MG63 (cell line): ENCODE data around the gene TBXAS1. TPM values are rescaled to one million over a fixed set of nuclear protein-coding genes. Genes with fewer than 3 reads are reported as not detected.

Experiments
- DNase-seq: peaks from one replicate; pipeline ENCODE4 v3.0.0-alpha.2; 2020
- H3K27me3 ChIP-seq: fragments of 250-450 bp; sonication (Bioruptor Pico); 2 replicates; pipeline ENCODE4 v1.5.1; 2020; ENCODE audit warnings: mild to moderate bottlenecking, moderate library complexity
- H3K36me3 ChIP-seq: fragments of 250-450 bp; sonication (Bioruptor Pico); 2 replicates; pipeline ENCODE4 v1.5.1; 2020; ENCODE audit warnings: mild to moderate bottlenecking, moderate library complexity
- H3K4me3 ChIP-seq: fragments of 250-450 bp; sonication (Bioruptor Pico); 2 replicates; pipeline ENCODE4 v1.5.1; 2020; ENCODE audit warnings: mild to moderate bottlenecking, moderate library complexity
- H3K9me3 ChIP-seq: fragments of 250-450 bp; sonication (Bioruptor Pico); 2 replicates; pipeline ENCODE4 v1.5.1; 2020; ENCODE audit warnings: mild to moderate bottlenecking, moderate library complexity
- total RNA-seq: library from RNA; depleted of rRNA; stranded (reverse); fragments of >200 nt; shearing (Covaris generic); gene quantifications from 2 replicates; pipeline ENCODE4 v1.2.3, GENCODE V29; 2014; ENCODE audit warnings: low replicate concordance

Gene TBXAS1
- total RNA-seq, 1 experiment from 2014 or later, result 0.56 TPM

- DNase-seq, result no peak
- no peaks in the 10 kb centered on the region for H3K36me3 ChIP-seq
- H3K27me3 ChIP-seq, result no peaks in the 10 kb centered on the region
- no peaks in the 10 kb centered on the region for H3K9me3 ChIP-seq
- H3K4me3 ChIP-seq, result no peak overlapping the region
Observed at GRCh38 chr7:139844779-139845442, 15.8 kb downstream of the TBXAS1 start.

GRCh38 chr7:139845443-139845805 is 16.4 kb downstream of the TBXAS1 start:
- H3K9me3 ChIP-seq, result no peaks in the 10 kb centered on the region
- no peaks in the 10 kb centered on the region for H3K27me3 ChIP-seq
- no peaks in the 10 kb centered on the region for H3K36me3 ChIP-seq
- no peak for DNase-seq
- H3K4me3 ChIP-seq, result no peak overlapping the region

- Histone ChIP-seq H3K9me3 (no peaks in the 10 kb centered on the region), H3K36me3 (no peaks in the 10 kb centered on the region), H3K4me3 (no peak overlapping the region), H3K27me3 (no peaks in the 10 kb centered on the region)
- DNase-seq, result no peak
Observed at GRCh38 chr7:139846297-139846696, 17.2 kb downstream of the TBXAS1 start.

GRCh38 chr7:139848274-139848673 is 19.2 kb downstream of the TBXAS1 start:
- Histone ChIP-seq H3K36me3 (no peaks in the 10 kb centered on the region), H3K27me3 (no peaks in the 10 kb centered on the region), H3K9me3 (no peaks in the 10 kb centered on the region), H3K4me3 (no peak overlapping the region)
- no peak for DNase-seq

DNA sequence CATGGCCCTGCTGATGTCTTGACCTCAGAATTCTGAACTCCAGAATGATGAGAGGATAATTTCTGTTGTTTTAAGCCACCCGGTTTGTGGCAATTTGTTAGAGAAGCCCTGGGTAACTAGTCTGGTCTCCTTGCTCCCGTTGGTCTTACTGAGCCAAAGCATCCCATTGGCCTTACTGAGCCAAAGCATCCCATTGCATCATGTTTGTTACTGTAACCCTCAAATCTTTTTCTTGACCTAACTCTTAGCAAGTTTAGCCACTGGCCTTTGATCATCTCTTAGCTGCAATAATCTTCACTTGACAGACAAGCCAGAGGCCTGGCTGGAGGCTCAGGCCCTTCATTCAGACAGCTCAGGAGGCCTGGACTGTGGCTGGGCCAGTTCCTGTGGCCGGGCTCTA is 21.8 kb downstream of the TBXAS1 start:
- H3K4me3 ChIP-seq, result no peak overlapping the region
- DNase-seq, result no peak
- H3K9me3 ChIP-seq, result no peaks in the 10 kb centered on the region
- H3K36me3 ChIP-seq, result no peaks in the 10 kb centered on the region
- no peaks in the 10 kb centered on the region for H3K27me3 ChIP-seq

DNA sequence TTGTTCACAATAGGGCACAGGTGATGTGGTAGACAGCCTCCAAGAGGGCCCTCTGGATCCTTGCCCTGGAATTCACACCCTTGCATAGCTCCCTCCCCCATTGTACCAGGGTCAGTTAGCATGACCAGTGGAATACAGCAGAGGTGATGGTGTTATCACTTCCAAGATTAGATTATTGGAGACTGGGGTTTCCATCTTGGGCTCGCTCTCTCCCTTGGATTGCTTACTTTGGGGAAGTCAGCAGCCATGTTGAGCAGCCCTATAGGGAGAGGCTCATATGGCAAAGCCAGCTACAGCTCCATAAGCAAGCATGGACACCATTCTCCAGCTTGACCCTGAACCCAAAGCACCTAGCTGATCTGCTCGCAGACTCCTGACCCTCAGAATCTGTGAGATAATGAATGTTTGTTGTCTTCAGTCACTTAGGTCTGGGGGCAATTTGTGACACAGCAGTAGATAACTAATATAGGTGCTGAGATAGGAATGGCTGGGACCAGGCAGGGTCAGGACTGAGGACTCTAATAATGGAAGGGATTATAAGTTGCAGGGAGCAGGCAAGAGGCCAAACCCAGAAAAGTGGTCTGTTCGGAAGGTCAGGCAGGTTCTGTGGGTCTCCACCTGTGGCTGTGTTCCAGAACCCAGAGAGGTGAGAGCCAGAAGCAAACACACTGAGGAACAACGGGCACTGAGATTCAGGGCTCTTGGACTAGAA is 22.9 kb downstream of the TBXAS1 start:
- Histone ChIP-seq H3K36me3 (no peaks in the 10 kb centered on the region), H3K27me3 (no peaks in the 10 kb centered on the region), H3K4me3 (no peak overlapping the region), H3K9me3 (no peaks in the 10 kb centered on the region)
- no peak for DNase-seq

GRCh38 chr7:139852482-139852845 is 23.4 kb downstream of the TBXAS1 start:
- H3K4me3 ChIP-seq, result no peak overlapping the region
- H3K27me3 ChIP-seq, result no peaks in the 10 kb centered on the region
- no peak for DNase-seq
- H3K9me3 ChIP-seq, result no peaks in the 10 kb centered on the region
- no peaks in the 10 kb centered on the region for H3K36me3 ChIP-seq

GRCh38 chr7:139853506-139854123 is 24.6 kb downstream of the TBXAS1 start:
- Histone ChIP-seq H3K27me3 (no peaks in the 10 kb centered on the region), H3K4me3 (no peak overlapping the region), H3K9me3 (no peaks in the 10 kb centered on the region), H3K36me3 (no peaks in the 10 kb centered on the region)
- peak; percentile 44 for DNase-seq

- no peak overlapping the region for H3K4me3 ChIP-seq
- no peaks in the 10 kb centered on the region for H3K36me3 ChIP-seq
- H3K9me3 ChIP-seq, result no peaks in the 10 kb centered on the region
- DNase-seq, result peak; percentile 51
- H3K27me3 ChIP-seq, result no peaks in the 10 kb centered on the region
Observed at GRCh38 chr7:139854124-139854511, 25.1 kb downstream of the TBXAS1 start.

- H3K9me3 ChIP-seq, result no peaks in the 10 kb centered on the region
- no peak for DNase-seq
- no peaks in the 10 kb centered on the region for H3K36me3 ChIP-seq
- H3K4me3 ChIP-seq, result no peak overlapping the region
- no peaks in the 10 kb centered on the region for H3K27me3 ChIP-seq
Observed at GRCh38 chr7:139854803-139855497, 25.9 kb downstream of the TBXAS1 start.

GRCh38 chr7:139855498-139856270 is 26.6 kb downstream of the TBXAS1 start:
- DNase-seq, result no peak
- no peaks in the 10 kb centered on the region for H3K36me3 ChIP-seq
- no peak overlapping the region for H3K4me3 ChIP-seq
- H3K9me3 ChIP-seq, result no peaks in the 10 kb centered on the region
- no peaks in the 10 kb centered on the region for H3K27me3 ChIP-seq

DNA sequence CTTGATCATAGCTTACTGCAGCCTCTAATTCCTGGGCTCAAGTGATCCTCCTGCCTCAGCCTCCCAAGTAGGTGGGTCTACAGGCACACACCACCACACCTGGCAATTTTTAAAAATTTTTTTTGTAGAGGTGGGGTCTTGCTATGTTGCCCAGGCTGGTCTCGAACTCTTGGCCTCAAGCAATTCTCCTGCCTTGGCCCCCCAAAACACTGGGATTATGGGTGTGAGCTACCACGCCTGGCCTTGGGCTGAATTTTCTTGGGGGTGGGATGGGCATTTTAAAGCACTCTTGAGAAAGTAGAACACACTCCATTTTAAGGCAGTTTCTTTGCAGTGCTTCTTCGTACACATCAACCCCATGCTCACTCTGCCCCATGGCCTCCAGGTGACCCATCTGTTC is 28.7 kb downstream of the TBXAS1 start:
- Histone ChIP-seq H3K4me3 (no peak overlapping the region), H3K27me3 (no peaks in the 10 kb centered on the region), H3K9me3 (no peaks in the 10 kb centered on the region), H3K36me3 (no peaks in the 10 kb centered on the region)
- DNase-seq, result no peak

GRCh38 chr7:139860090-139860775 is 31.2 kb downstream of the TBXAS1 start:
- H3K4me3 ChIP-seq, result no peak overlapping the region
- H3K27me3 ChIP-seq, result no peaks in the 10 kb centered on the region
- no peaks in the 10 kb centered on the region for H3K9me3 ChIP-seq
- no peaks in the 10 kb centered on the region for H3K36me3 ChIP-seq
- no peak for DNase-seq

DNA sequence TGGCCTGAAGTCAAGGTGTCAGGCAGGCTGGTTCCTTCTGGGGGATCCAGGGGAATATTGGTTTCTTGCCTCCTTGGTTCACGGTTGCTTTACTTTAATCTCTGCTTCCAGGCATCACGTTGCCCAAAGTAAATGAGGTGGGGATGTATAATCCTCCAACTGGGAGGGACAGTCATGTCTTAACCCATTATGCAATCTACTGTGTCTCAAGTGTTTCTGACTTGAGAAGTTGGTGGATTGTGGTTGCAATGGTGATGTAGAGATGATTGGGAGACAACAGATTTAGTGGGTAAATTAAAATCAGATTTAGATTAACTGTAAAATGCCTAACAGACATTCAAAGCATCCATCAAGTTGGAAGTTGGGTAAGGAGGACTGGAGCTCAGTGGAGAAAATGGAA is 32.7 kb downstream of the TBXAS1 start:
- H3K36me3 ChIP-seq, result no peaks in the 10 kb centered on the region
- no peaks in the 10 kb centered on the region for H3K27me3 ChIP-seq
- H3K4me3 ChIP-seq, result no peak overlapping the region
- H3K9me3 ChIP-seq, result no peaks in the 10 kb centered on the region
- DNase-seq, result no peak

DNA sequence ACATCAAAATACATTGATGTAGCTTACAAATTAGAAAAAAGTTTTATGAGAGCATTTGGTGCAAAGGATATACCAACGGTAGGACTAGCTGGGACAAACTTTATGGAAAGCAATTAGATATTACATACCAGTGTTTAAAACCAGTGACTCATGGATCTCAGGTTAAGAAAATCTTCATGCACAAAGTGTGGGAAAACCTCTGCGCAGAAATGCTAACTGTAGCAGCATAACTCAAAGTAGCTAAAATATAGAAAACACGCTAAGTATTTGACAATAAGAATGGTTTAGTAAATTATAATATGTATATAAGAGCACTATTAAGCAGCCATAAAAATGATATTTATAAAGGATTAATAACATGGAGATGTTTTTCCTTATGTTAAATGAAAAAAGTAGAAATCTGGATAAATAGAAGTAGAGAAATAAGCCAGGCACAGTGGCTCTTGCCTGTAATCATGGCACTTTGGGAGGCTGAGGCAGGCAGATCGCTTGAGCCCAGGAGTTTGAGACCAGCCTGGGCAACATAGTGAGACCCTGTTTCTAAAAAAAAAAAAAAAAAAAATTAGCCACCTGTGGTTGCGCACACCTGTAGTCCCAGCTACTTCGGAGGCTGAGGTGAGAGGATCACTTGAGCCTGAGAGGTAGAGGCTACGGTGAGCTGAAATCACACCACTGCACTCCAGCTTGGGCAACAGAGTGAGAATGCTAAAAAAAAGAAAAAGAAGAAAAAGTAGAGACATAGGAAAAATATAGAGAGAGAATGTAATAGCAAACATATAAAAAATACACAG is 37.2 kb downstream of the TBXAS1 start:
- Histone ChIP-seq H3K9me3 (no peaks in the 10 kb centered on the region), H3K4me3 (no peak overlapping the region), H3K27me3 (no peaks in the 10 kb centered on the region), H3K36me3 (no peaks in the 10 kb centered on the region)
- DNase-seq, result no peak

DNA sequence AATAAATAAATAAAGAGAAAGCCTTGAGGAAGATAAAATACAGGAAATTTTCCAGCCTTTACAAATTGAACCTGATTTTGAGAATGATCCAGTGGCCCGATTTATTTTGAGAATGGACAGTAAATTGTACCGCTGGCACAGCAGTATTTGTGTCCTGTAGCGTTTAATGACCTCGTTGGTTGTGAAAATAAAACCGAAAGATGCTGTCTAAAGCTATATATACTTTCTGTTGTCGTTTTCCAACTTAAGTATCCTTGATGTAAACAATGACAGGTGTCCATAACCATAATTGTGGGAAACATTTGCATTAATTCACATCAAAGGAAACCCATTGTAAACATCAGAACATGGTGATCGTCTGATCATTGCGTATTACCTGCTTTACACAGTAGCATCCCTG is 38.8 kb downstream of the TBXAS1 start:
- no peak overlapping the region for H3K4me3 ChIP-seq
- H3K27me3 ChIP-seq, result no peaks in the 10 kb centered on the region
- no peaks in the 10 kb centered on the region for H3K36me3 ChIP-seq
- no peaks in the 10 kb centered on the region for H3K9me3 ChIP-seq
- no peak for DNase-seq
